ENCODE results near the gene ANAPC2. TPM values are rescaled to one million over a fixed set of nuclear protein-coding genes. Genes with fewer than 3 reads are reported as not detected.

Gene ANAPC2
- total RNA-seq, 1 experiment from 2014 or later = 46.0 TPM

- H3K27ac ChIP-seq (ENCODE audit: low read length) = peak overlapping the region; percentile 91
- H3K4me3 ChIP-seq (ENCODE audit: low read depth in 2 of 2, low read length in 2 of 2) = peak overlapping the region; percentile 68 to 75
- peak; percentile 7; the same call in 1 of the 2 replicates for ATAC-seq
- TF ChIP-seq SIN3A (IDR thresholded peaks at IDR 0.05; ENCODE audit: borderline replicate concordance, insufficient read depth, low read depth, low read length) (no peak), TCF7L2 (IDR thresholded peaks at IDR 0.05; ENCODE audit: low read depth, low read length) (no peak), CTCF (IDR thresholded peaks at IDR 0.05) (no peak), REST (IDR thresholded peaks at IDR 0.05; ENCODE audit: insufficient read depth in 1 of 2, low read depth in 2 of 2, low read length in 1 of 2) (no peak), POLR2AphosphoS5 (IDR thresholded peaks at IDR 0.05; ENCODE audit: low read depth, low read length) (no peak)
- ChIA-PET CTCF (interaction anchor here (1.0 kb wide), 1 partner anchor 100 kb away, joined by 3 read pairs; no protein-coding TSS in a partner anchor), POLR2A (interaction anchor here (0.8 to 1.1 kb wide), 2 partner anchors 48 to 78 kb away, joined by 3 to 4 read pairs; no protein-coding TSS in a partner anchor)
- no TSS peak for BruUV-seq (replicated peaks)
- no peaks in the 10 kb centered on the region for H3K9me3 ChIP-seq (ENCODE audit: control insufficient read depth, insufficient read depth, low read depth, low read length)
- peaks cover 3% of the 10 kb centered on the region; the same call in 1 of the 2 replicates for H3K4me1 ChIP-seq (ENCODE audit: control insufficient read depth, insufficient read depth, low read length)
- in situ Hi-C loops (cut with HindIII; ENCODE audit: low pct_unique_long_range_greater_than_20kb, low sequenced_read_pairs) = no loop called here
- DNase-seq (ENCODE audit: low read depth, low spot score) = no peak
- intact Hi-C loops (cut with micrococcal nuclease; ENCODE audit: unreplicated experiment) = no loop called here
- H3K27me3 ChIP-seq (ENCODE audit: control insufficient read depth, insufficient read depth, low read length) = no peaks in the 10 kb centered on the region
- 0 out of 2 replicates have a peak, but pooled peaks cover 3% of the 10 kb centered on the region for H3K36me3 ChIP-seq (ENCODE audit: control insufficient read depth, insufficient read depth, low read length)
Observed at GRCh38 chr9:137128862-137129455, 59.4 kb downstream of the ANAPC2 start.

- DNase-seq (ENCODE audit: low read depth, low spot score) (no peak), ATAC-seq (no peak)
- Histone ChIP-seq H3K27me3 (ENCODE audit: control insufficient read depth, insufficient read depth, low read length) (no peaks in the 10 kb centered on the region), H3K9me3 (ENCODE audit: control insufficient read depth, insufficient read depth, low read depth, low read length) (no peaks in the 10 kb centered on the region), H3K27ac (ENCODE audit: low read length) (peak overlapping the region; percentile 91), H3K4me1 (ENCODE audit: control insufficient read depth, insufficient read depth, low read length) (peaks cover 3% of the 10 kb centered on the region; the same call in 1 of the 2 replicates), H3K4me3 (ENCODE audit: low read depth in 2 of 2, low read length in 2 of 2) (peak overlapping the region; percentile 68 to 75), H3K36me3 (ENCODE audit: control insufficient read depth, insufficient read depth, low read length) (0 out of 2 replicates have a peak, but pooled peaks cover 3% of the 10 kb centered on the region)
- ChIA-PET CTCF (interaction anchor here (0.7 to 0.8 kb wide), 2 partner anchors 34 to 88 kb away, joined by 5 to 7 read pairs; no protein-coding TSS in a partner anchor), POLR2A (no interaction called here)
- TF ChIP-seq TCF7L2 (IDR thresholded peaks at IDR 0.05; ENCODE audit: low read depth, low read length) (no peak), REST (IDR thresholded peaks at IDR 0.05; ENCODE audit: insufficient read depth in 1 of 2, low read depth in 2 of 2, low read length in 1 of 2) (no peak), POLR2AphosphoS5 (IDR thresholded peaks at IDR 0.05; ENCODE audit: low read depth, low read length) (no peak), SIN3A (IDR thresholded peaks at IDR 0.05; ENCODE audit: borderline replicate concordance, insufficient read depth, low read depth, low read length) (no peak), CTCF (IDR thresholded peaks at IDR 0.05) (no peak)
- intact Hi-C loops (cut with micrococcal nuclease; ENCODE audit: unreplicated experiment) (no loop called here), in situ Hi-C loops (cut with HindIII; ENCODE audit: low pct_unique_long_range_greater_than_20kb, low sequenced_read_pairs) (no loop called here)
- no TSS peak for BruUV-seq (replicated peaks)
Observed at GRCh38 chr9:137128158-137128861, 60.0 kb downstream of the ANAPC2 start.

All from Panc1 (cell line).